ENCODE results near the gene BCAM. TPM values are rescaled to one million over a fixed set of nuclear protein-coding genes. Genes with fewer than 3 reads are reported as not detected.
"Not testable (repeated sequence)": the region's sequence is repeated elsewhere in the genome, so short reads cannot be mapped to it uniquely, and the experiment has no call there.

Gene BCAM
- total RNA-seq, 4 donors from 2014 or later: 83.5 to 139 (median 90.9) TPM

DNA sequence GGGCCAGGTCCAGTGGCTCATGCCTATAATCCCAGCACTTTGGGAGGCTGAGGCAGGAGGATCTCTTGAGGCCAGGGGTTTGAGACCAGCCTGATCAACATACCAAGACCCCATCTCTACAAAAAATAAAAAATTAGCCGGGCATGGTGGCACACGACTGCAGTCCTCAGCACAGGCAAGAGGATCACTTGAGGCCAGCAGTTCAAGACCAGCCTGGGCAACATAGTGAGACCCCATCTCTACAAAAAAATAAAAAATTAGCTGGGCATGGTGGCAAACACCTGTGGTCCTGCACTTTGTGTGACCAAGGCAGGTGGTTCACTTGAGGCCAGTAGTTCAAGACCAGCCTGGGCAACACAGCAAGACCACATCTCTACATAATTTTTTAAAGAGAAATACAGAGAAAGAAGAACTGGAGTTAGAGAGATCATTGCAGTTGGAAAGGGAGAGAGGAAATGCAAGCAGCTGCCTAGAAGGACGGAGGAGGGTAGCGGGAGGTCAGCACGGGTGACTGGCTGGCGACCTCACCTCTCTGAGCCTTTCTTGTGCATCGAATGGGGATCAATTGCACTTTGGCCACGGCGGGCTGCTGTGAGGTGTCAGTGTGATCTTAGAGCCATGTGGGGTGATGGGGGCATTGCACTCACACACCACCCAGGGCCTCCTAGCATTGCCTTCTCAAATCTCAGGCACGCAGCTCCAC, 13.9 kb downstream of the BCAM start:
- no peak overlapping the region for H3K27ac ChIP-seq
- TF ChIP-seq POLR2A (IDR thresholded peaks at IDR 0.05) (no peak), EP300 (IDR thresholded peaks at IDR 0.05) (no peak)
- TF ChIP-seq, protein P1, sequence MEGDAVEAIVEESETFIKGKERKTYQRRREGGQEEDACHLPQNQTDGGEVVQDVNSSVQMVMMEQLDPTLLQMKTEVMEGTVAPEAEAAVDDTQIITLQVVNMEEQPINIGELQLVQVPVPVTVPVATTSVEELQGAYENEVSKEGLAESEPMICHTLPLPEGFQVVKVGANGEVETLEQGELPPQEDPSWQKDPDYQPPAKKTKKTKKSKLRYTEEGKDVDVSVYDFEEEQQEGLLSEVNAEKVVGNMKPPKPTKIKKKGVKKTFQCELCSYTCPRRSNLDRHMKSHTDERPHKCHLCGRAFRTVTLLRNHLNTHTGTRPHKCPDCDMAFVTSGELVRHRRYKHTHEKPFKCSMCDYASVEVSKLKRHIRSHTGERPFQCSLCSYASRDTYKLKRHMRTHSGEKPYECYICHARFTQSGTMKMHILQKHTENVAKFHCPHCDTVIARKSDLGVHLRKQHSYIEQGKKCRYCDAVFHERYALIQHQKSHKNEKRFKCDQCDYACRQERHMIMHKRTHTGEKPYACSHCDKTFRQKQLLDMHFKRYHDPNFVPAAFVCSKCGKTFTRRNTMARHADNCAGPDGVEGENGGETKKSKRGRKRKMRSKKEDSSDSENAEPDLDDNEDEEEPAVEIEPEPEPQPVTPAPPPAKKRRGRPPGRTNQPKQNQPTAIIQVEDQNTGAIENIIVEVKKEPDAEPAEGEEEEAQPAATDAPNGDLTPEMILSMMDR (IDR thresholded peaks at IDR 0.05): no peak
- no peaks in the 10 kb centered on the region for H3K9me3 ChIP-seq
- no peak for DNase-seq (ENCODE audit: low spot score in 2 of 2)
- 56 to 59% methylated on average over 10 of the region's 10 CpGs for WGBS, 2 donors
- peaks cover 0 to 27% (median 0%) of the 10 kb centered on the region in 3 donors for H3K36me3 ChIP-seq
- H3K4me3 ChIP-seq: no peak overlapping the region
- peaks cover 0 to 14% (median 5%) of the 10 kb centered on the region in 4 donors for H3K4me1 ChIP-seq
- no peaks in the 10 kb centered on the region for H3K27me3 ChIP-seq

DNA sequence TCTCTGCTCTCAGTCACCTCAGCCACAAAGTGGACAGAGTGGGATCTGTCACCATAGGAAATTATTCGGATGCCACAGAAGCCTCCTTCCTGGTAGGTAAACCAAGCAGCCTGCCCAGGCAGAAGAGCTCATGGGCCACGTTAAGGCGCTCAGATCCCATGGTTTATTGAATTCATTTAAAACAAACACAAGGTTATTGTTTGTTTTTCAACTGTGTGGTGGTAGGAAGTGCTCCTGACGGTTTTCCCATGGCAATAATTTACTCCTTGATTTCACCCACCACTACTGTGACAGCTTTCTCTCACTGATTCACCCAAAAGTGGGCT, 14.4 kb downstream of the BCAM start:
- TF ChIP-seq POLR2A (IDR thresholded peaks at IDR 0.05) (no peak), EP300 (IDR thresholded peaks at IDR 0.05) (no peak)
- TF ChIP-seq, protein P1 (IDR thresholded peaks at IDR 0.05): no peak
- H3K4me1 ChIP-seq: peaks cover 0 to 14% (median 5%) of the 10 kb centered on the region in 4 donors
- DNase-seq (ENCODE audit: low spot score in 2 of 2): no peak
- no peaks in the 10 kb centered on the region for H3K9me3 ChIP-seq
- peaks cover 0 to 25% (median 0%) of the 10 kb centered on the region in 3 donors for H3K36me3 ChIP-seq
- H3K27ac ChIP-seq: no peak overlapping the region
- H3K4me3 ChIP-seq: no peak overlapping the region
- WGBS, 2 donors: 46 to 51% methylated on average over 4 of the region's 4 CpGs
- no peaks in the 10 kb centered on the region for H3K27me3 ChIP-seq

GRCh38 chr19:44824761-44825160, 15.9 kb downstream of the BCAM start:
- TF ChIP-seq EP300 (IDR thresholded peaks at IDR 0.05): no peak
- TF ChIP-seq, protein P1 (IDR thresholded peaks at IDR 0.05): no peak
- no peak for TF ChIP-seq POLR2A (IDR thresholded peaks at IDR 0.05)
- H3K9me3 ChIP-seq: no peaks in the 10 kb centered on the region

DNA sequence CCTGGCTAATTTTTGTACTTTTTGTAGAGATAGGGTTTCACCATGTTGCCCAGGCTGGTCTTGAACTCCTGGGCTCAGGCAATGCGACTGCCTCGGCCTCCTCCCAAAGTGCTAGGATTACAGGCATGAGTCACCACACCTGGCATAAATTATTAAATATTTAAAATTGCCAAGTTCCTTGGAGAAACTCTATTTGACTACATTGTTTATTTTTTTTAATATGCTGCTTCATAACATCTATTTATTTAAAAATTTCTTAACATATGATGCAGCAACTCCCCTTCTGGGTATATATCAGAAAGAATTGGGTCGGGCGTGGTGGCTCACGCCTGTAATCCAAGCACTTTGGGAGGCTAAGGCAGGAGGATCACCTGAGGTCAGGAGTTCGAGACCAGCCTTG, 24.0 kb downstream of the BCAM start:
- H3K27me3 ChIP-seq; DNase-seq (ENCODE audit: low spot score in 2 of 2); H3K27ac ChIP-seq; H3K9me3 ChIP-seq; H3K4me1 ChIP-seq; H3K4me3 ChIP-seq; H3K36me3 ChIP-seq: not testable (repeated sequence)
- 79 to 84% methylated on average over 6 of the region's 6 CpGs for WGBS, 2 donors

More at GRCh38 chr19:44824761-44825160, 15.9 kb downstream of the BCAM start:
- Histone ChIP-seq H3K36me3 (peaks cover 0 to 11% (median 0%) of the 10 kb centered on the region in 3 donors), H3K4me3 (no peak overlapping the region), H3K4me1 (peaks cover 0 to 14% (median 5%) of the 10 kb centered on the region in 4 donors), H3K27ac (no peak overlapping the region), H3K27me3 (no peaks in the 10 kb centered on the region)
- DNase-seq (ENCODE audit: low spot score in 2 of 2): no peak
- 78 to 83% methylated on average over 4 of the region's 4 CpGs for WGBS, 2 donors

DNA sequence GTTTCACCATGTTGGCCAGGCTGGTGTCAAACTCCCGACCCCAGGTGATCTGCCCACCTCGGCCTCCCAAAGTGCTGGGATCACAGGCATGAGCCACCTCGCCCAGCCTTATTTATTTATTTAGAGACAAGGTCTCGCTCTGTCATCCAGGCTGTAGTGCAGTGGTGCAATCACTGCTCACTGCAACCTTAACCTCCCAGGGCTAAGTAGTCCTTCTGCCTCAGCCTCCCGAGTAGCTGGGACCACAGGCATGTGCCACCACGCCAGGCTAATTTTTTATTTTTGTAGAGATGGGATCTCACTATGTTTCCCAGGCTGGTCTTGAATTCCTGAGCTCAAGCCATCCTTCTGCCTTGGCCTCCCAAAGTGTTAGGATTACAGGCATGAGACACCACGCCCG, 25.5 kb downstream of the BCAM start:
- WGBS, 2 donors: 86 to 93% methylated on average over 8 of the region's 8 CpGs
- H3K36me3 ChIP-seq; H3K27me3 ChIP-seq; H3K9me3 ChIP-seq; H3K4me3 ChIP-seq; DNase-seq (ENCODE audit: low spot score in 2 of 2); H3K4me1 ChIP-seq; H3K27ac ChIP-seq: not testable (repeated sequence)

DNA sequence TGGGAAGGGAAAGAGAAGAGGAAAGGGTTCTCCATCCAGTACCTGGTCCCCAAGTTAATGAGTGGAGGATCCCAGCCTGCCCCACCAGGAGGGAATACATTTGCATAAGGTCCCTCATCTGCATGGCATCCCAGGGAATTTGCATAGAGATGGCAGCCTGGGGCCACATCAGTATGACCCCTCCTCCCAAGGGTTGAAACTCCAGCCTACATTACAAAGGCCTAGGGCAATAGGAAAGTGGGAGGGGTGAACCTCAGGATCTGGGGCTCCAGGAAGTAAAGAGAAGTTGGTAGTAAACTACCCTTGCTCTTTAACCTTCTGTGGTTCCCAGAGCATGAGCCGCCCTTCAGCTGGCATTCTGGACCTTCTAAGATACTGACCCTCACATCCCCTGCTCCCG, 30.4 kb downstream of the BCAM start:
- no peak overlapping the region for H3K4me3 ChIP-seq
- H3K36me3 ChIP-seq: no peaks in the 10 kb centered on the region
- peaks cover 0 to under 1% (median 0%) of the 10 kb centered on the region in 4 donors for H3K4me1 ChIP-seq
- TF ChIP-seq EP300 (IDR thresholded peaks at IDR 0.05) (no peak), POLR2A (IDR thresholded peaks at IDR 0.05) (no peak)
- TF ChIP-seq, protein P1 (IDR thresholded peaks at IDR 0.05): no peak
- WGBS, 2 donors: 72 to 85% methylated on average over 2 of the region's 2 CpGs
- H3K27ac ChIP-seq: no peak overlapping the region
- no peaks in the 10 kb centered on the region for H3K9me3 ChIP-seq
- DNase-seq (ENCODE audit: low spot score in 2 of 2): no peak
- H3K27me3 ChIP-seq: peaks cover 0 to 4% of the 10 kb centered on the region in 2 donors
